ENCODE measurements around the gene RPS27L. TPM values are rescaled to one million over a fixed set of nuclear protein-coding genes. Genes with fewer than 3 reads are reported as not detected.

Gene RPS27L
- total RNA-seq, 4 donors from 2014 or later: 33.5 to 207 (median 54.5) TPM

DNA sequence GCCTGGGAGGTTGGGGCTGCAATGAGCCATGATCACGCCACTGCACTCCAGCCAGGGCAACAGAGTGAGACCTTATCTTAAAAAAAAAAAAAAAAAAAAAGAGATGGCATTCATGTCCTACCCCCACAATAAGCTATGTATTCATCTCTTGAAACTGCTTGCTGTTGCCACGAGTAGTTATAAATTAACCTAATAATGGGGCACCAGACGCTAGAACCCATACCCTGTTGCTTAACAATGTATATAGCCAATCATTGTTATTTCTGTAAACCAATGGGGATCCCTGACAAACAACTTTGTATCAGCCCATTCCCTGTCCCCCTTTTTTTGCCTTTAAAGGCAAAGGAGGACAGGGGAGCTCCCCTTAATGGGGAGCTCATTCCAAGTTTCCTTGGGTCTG is 38.4 kb downstream of the RPS27L start:
- Histone ChIP-seq H3K27me3 (no peaks in the 10 kb centered on the region), H3K36me3 (no peaks in the 10 kb centered on the region), H3K9me3 (no peaks in the 10 kb centered on the region), H3K4me3 (no peak overlapping the region), H3K27ac (no peak overlapping the region), H3K4me1 (no peaks in the 10 kb centered on the region)
- DNase-seq: no peak
- TF ChIP-seq POLR2A (IDR thresholded peaks at IDR 0.05): no peak
- intact Hi-C loops (cut with DNase I; ENCODE audit: low total_unique reads): no loop called here

DNA sequence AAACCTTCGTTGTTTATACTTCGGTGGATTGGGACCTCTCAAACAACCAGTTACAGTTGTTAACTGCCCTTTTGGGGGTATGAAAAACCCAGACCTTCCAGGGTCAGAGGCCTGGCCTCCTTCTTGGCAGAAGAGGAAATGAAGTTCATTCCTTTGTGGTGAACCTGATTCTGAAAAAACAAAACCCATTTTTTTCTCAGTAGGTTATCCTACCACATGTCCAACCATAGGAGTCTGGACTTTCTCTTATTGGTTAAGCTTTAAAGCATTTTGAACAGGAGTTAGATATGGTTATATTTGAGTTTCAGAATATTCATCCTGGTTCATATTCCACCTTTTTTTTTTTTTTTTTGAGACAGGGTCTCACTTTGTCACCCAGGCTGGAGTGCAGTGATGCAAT is 42.8 kb downstream of the RPS27L start:
- DNase-seq: no peak
- Histone ChIP-seq H3K27ac (no peak overlapping the region), H3K27me3 (no peaks in the 10 kb centered on the region), H3K36me3 (no peaks in the 10 kb centered on the region), H3K9me3 (no peaks in the 10 kb centered on the region), H3K4me3 (no peak overlapping the region), H3K4me1 (no peaks in the 10 kb centered on the region)
- intact Hi-C loops (cut with DNase I; ENCODE audit: low total_unique reads): no loop called here
- no peak for TF ChIP-seq POLR2A (IDR thresholded peaks at IDR 0.05)
- TF ChIP-seq, protein P1, sequence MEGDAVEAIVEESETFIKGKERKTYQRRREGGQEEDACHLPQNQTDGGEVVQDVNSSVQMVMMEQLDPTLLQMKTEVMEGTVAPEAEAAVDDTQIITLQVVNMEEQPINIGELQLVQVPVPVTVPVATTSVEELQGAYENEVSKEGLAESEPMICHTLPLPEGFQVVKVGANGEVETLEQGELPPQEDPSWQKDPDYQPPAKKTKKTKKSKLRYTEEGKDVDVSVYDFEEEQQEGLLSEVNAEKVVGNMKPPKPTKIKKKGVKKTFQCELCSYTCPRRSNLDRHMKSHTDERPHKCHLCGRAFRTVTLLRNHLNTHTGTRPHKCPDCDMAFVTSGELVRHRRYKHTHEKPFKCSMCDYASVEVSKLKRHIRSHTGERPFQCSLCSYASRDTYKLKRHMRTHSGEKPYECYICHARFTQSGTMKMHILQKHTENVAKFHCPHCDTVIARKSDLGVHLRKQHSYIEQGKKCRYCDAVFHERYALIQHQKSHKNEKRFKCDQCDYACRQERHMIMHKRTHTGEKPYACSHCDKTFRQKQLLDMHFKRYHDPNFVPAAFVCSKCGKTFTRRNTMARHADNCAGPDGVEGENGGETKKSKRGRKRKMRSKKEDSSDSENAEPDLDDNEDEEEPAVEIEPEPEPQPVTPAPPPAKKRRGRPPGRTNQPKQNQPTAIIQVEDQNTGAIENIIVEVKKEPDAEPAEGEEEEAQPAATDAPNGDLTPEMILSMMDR (IDR thresholded peaks at IDR 0.05): no peak

DNA sequence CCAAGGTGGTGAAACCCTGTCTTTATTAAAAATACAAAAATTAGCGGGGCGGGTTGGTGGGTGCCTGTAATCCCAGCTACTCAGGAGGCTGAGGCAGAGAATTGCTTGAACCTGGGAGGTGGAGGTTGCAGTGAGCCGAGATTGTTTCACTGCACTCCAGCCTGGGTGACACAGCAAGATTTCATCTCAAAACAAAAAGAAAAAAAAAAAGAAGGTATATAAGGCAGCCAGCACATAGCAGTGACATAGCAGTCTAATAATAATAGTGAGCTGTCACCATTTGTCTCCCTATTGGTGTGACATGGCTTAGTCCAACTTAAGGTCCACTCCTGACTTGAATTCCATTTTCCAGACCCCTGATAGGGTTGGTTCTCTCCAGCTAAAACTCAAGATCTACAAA is 44.4 kb downstream of the RPS27L start:
- no peaks in the 10 kb centered on the region for H3K4me1 ChIP-seq
- intact Hi-C loops (cut with DNase I; ENCODE audit: low total_unique reads): no loop called here
- TF ChIP-seq, protein P1 (IDR thresholded peaks at IDR 0.05): no peak
- TF ChIP-seq POLR2A (IDR thresholded peaks at IDR 0.05): no peak
- H3K27ac ChIP-seq: no peak overlapping the region
- no peaks in the 10 kb centered on the region for H3K27me3 ChIP-seq
- DNase-seq: no peak
- no peak overlapping the region for H3K4me3 ChIP-seq
- H3K36me3 ChIP-seq: no peaks in the 10 kb centered on the region
- no peaks in the 10 kb centered on the region for H3K9me3 ChIP-seq

DNA sequence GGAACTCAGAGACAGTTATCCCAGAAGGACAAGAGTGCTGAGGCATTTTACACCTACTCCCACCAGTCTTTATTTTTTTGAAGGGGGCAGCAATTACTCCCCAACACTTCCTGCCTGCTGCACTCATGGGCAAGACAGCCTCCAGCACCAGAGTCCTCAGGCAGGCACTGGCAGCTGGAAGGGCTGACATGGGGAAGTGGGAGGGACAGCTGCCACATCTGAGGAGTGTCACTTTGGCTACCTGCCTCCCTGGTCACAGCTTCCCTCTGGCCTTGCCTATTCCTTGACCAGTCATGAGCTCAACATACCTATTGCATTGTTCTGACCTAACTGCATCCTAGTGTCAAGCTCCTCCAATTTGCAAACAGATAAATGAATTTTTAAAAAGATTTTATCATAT is 45.8 kb downstream of the RPS27L start:
- Histone ChIP-seq H3K4me3 (no peak overlapping the region), H3K9me3 (no peaks in the 10 kb centered on the region), H3K27ac (no peak overlapping the region), H3K36me3 (no peaks in the 10 kb centered on the region), H3K4me1 (no peaks in the 10 kb centered on the region), H3K27me3 (no peaks in the 10 kb centered on the region)
- intact Hi-C loops (cut with DNase I; ENCODE audit: low total_unique reads): no loop called here
- no peak for TF ChIP-seq POLR2A (IDR thresholded peaks at IDR 0.05)
- TF ChIP-seq, protein P1 (IDR thresholded peaks at IDR 0.05): no peak
- no peak for DNase-seq

DNA sequence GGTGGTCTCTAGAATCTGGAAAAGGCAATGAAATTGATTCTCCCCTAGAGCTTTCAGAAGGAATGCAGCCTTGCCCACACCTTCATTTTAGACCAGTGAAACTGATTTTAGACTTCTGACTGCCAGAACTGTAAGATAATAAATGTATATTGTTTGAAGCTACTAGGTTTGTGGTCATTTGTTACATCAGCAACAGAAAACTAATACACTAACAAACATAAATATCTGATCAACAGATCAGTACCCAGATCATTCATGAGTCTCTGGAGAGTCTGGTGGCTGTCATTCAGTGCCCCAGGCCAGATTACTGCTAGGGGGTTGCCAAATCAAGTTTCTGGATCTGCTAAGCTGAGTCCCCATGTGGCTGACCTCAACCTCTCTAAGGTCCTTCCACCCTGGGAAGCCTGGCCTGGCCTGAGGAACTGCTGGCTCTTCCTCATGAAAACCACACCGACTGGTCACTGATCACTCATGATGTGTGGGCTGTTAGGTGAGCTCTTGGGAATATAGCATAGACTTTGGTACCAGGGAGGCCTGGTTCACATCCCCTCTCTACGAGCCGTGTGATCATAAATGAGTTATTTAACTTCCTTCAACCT is 46.8 kb downstream of the RPS27L start:
- Histone ChIP-seq H3K27ac (no peak overlapping the region), H3K4me1 (no peaks in the 10 kb centered on the region), H3K4me3 (no peak overlapping the region), H3K36me3 (no peaks in the 10 kb centered on the region), H3K27me3 (no peaks in the 10 kb centered on the region), H3K9me3 (no peaks in the 10 kb centered on the region)
- intact Hi-C loops (cut with DNase I; ENCODE audit: low total_unique reads): no loop called here
- TF ChIP-seq POLR2A (IDR thresholded peaks at IDR 0.05): no peak
- TF ChIP-seq, protein P1 (IDR thresholded peaks at IDR 0.05): no peak
- DNase-seq: no peak

DNA sequence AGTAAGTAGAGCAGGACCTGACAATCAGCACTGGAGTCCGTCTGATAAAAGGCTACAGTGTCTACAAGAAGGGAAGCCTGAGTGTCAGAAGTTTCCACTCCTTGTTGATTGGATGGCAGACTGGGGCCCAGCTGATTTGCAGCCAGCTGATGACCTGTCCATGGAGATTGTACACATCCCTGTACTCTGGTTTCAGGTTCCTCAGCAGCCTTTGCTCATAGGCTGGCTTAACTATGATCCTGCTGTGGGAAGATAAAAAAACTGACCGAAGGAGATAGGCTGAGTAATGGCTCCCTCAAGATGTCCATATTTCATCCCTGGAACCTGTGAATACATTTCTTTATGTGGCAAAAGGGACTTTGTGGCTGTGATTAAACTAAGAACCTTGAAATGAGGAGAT is 47.4 kb downstream of the RPS27L start:
- Histone ChIP-seq H3K27ac (no peak overlapping the region), H3K9me3 (no peaks in the 10 kb centered on the region), H3K36me3 (no peaks in the 10 kb centered on the region), H3K4me1 (no peaks in the 10 kb centered on the region), H3K4me3 (no peak overlapping the region), H3K27me3 (no peaks in the 10 kb centered on the region)
- TF ChIP-seq, protein P1 (IDR thresholded peaks at IDR 0.05): no peak
- TF ChIP-seq POLR2A (IDR thresholded peaks at IDR 0.05): no peak
- intact Hi-C loops (cut with DNase I; ENCODE audit: low total_unique reads): no loop called here
- no peak for DNase-seq

All from uterus (tissue), 4 donors.